Right ventricle myocardium inferior (tissue), 1 donor: ENCODE data around the gene TYW1. TPM values are rescaled to one million over a fixed set of nuclear protein-coding genes. Genes with fewer than 3 reads are reported as not detected.
"Not testable (repeated sequence)": the region's sequence is repeated elsewhere in the genome, so short reads cannot be mapped to it uniquely, and the experiment has no call there.

Experiments
- ATAC-seq: fragments of 200-7000 bp; cut with Tn5 transposase; one replicate; pipeline ENCODE4 v1.9.1; 2020; ENCODE audit warnings: mild to moderate bottlenecking, moderate library complexity
- DNase-seq: peaks from one replicate; pipeline ENCODE4 v3.0.0; 2021; ENCODE audit errors: missing footprints
- intact Hi-C: fragments of 100-400 bp; cut with DNase I; formaldehyde crosslinking; loops from one replicate; pipeline ENCODE4 v1.11.0; 2022
- total RNA-seq: library from RNA; stranded (reverse); fragmentation: NEBNext Ultra II Directional; extraction: Animal tissue kit (Norgen Biotek cat#: 25700); gene quantifications from one replicate; pipeline ENCODE4 v1.2.1, GENCODE V29; 2021
- donor health status: DM: no; HTN: yes; CAD: no; lungs with severe emphysema.

The TYW1 gene
- total RNA-seq, 1 donor from 2014 or later: 10.7 TPM

GRCh38 chr7:67100038-67100437, 103.4 kb downstream of the TYW1 start:
- DNase-seq, intact Hi-C loops, ATAC-seq: not testable (repeated sequence)

DNA sequence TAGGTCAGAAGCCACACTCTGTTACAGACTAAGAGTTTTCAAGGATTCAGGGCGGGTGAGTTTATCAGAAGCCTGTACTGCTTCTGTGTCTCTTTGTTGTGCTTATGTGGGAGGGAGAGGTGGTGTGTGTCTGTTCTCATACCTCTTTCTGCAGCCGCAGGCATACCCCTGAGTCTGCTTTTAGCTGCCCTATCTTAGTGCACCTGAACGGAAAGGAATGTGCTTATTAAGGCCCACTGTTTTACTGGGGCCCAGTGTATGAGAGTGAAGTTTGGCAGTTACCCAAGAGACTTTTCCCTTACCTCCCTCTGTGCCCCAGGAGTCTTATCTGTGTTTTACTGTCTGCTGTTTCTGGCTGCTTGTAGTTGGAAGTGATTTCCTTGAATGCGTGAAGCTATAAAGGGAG, 104.3 kb downstream of the TYW1 start:
- intact Hi-C loops: no loop called here
- ATAC-seq (peak; percentile 23), DNase-seq (no peak)

GRCh38 chr7:67104937-67105336, 108.3 kb downstream of the TYW1 start:
- ATAC-seq, DNase-seq, intact Hi-C loops: not testable (repeated sequence)

DNA sequence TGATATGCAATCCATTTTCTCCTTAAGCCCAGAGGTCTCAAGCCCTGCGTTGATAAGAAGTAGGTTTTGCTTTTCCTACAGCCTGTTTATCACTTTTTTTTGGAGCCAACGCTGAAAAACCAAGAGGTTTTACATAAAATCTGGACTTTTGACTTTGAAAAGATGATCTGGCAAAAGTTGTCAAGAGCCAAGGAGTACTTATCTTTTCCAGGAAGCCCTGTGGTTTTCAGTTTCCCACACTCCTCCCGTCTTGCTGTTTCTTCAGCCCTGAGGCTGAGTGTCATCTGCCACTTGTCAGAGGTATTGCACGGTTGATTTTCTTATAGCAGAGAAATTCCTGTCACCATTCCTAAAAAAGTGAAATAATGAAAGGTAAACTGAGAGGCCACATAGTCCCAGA, 108.7 kb downstream of the TYW1 start:
- intact Hi-C loops: no loop called here
- ATAC-seq (no peak), DNase-seq (no peak)

- DNase-seq, intact Hi-C loops, ATAC-seq: not testable (repeated sequence)
Measured at GRCh38 chr7:67106255-67106654, 109.6 kb downstream of the TYW1 start.

DNA sequence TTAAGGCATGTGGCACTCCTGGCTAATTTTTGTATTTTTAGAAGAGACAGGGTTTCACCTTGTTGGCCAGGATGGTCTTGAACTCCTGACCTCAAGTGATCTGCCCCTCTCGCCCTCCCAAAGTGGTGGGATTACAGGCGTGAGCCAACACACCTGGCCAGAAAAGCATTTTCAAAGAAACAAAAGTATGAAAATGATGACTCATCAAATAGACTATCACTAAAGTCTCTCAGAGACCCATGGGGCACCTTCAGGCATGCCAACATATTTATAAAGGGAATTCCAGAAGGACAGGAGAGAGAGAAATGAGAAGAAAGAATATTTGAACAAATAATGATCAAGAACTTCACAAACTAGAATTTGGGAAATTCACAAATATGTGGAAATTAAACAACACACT, 114.7 kb downstream of the TYW1 start:
- DNase-seq, ATAC-seq, intact Hi-C loops: not testable (repeated sequence)

GRCh38 chr7:67114483-67115246, 118.0 kb downstream of the TYW1 start:
- DNase-seq, intact Hi-C loops: not testable (repeated sequence)
- ATAC-seq: peak; percentile 66

DNA sequence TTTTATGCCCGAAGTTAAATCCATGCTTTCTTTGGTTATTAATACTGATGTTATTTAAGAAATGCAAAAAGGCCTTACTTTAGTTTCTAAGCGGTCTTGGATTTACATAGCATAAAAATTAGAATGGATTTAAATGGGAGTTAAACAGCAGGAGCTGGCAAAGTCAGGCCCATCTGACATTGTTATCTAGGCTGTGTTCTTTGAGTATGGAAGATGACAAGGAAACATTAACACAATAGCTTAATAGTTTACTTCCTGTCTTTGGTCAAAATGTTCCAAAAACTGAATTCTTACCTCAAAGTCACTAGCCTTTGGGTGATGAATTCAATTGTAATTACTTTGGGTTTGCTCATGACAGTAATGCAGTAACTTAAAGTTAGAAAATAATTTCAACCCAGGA, 123.9 kb downstream of the TYW1 start:
- ATAC-seq, intact Hi-C loops, DNase-seq: not testable (repeated sequence)

- DNase-seq, intact Hi-C loops, ATAC-seq: not testable (repeated sequence)
Measured at GRCh38 chr7:67128257-67128656, 131.6 kb downstream of the TYW1 start.

- ATAC-seq, intact Hi-C loops, DNase-seq: not testable (repeated sequence)
Measured at GRCh38 chr7:67130766-67131165, 134.1 kb downstream of the TYW1 start.

GRCh38 chr7:67134912-67135311, 138.3 kb downstream of the TYW1 start:
- intact Hi-C loops, ATAC-seq, DNase-seq: not testable (repeated sequence)

DNA sequence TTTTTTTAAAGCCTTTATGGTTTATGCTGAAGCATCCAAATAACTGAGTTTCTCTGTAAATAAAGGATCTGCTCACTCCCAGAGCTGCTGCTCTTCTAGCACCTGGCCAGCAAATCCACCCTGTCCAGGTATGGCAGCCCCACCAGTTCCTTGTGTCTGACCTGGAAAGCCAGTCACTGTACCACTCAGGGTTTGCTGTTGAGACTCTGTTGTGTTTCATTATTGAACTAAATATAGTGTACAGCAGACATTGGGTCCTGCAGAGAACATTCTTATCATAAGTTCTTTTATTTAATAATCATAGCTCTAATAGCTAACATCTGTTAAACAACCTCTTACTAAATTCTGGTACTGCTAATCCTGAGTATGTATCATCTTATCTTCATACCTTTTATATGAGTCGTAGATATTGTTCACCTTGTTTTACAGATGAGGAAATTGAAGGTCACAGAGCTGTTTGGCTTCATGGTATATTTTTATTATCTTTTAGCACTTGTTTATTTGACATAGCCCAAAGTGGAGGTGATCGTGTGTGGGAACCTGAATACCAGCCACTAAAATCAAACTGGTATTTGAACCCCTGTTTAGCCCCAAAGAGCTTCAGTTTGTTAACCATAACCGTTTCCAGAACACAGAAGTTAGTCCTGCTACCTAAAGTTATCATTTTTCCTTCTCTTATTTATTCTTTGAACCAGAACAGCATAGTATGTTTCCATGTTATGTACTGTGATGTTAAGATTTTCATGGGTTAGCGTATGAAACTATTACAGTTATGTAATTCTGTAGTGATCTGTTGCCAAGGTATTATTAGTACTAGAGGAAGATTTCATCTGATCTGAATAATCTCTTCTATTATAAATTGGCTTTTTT, 139.2 kb downstream of the TYW1 start:
- ATAC-seq: peak; percentile 60
- intact Hi-C loops, DNase-seq: not testable (repeated sequence)

GRCh38 chr7:67137489-67137888, 140.9 kb downstream of the TYW1 start:
- DNase-seq, intact Hi-C loops, ATAC-seq: not testable (repeated sequence)

GRCh38 chr7:67139876-67140275, 143.2 kb downstream of the TYW1 start:
- intact Hi-C loops, DNase-seq, ATAC-seq: not testable (repeated sequence)

- DNase-seq, intact Hi-C loops: not testable (repeated sequence)
Measured at GRCh38 chr7:67141001-67141400, 144.4 kb downstream of the TYW1 start.

DNA sequence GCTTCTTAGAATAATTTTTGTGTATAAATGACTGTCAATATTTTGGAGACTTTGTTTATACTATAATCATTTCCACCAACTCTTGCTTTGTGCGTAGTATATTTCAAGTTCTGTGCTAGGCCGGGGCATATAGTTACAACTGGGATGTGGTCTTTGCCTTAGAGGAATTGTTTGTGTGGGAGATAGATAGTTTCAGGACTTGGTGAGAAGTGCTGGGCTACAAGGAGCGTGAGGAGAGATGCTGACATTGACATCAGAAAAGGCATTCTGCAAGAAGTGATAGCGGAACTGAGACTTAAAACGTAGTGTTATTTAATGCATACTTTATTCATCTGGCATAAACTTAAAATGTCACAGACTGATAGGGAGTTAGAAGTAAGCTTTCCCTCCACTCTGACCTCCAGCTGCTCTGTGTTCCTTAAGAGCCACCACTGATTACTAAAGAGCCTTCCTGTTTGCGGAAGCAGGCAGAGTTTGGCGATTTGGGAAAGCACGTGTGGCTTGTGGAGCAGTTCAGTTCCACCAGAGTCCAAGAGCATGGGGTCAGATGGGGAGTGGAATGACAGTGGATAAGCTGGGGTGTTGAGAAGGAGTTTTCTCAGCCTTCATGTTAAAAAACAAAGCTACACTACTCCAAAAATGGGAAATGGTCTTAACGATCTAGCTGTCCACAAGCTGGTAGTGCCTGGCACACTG, 146.6 kb downstream of the TYW1 start:
- DNase-seq, intact Hi-C loops: not testable (repeated sequence)
- ATAC-seq: peak; percentile 60

More at GRCh38 chr7:67141001-67141400, 144.4 kb downstream of the TYW1 start:
- ATAC-seq: not testable (repeated sequence)

DNA sequence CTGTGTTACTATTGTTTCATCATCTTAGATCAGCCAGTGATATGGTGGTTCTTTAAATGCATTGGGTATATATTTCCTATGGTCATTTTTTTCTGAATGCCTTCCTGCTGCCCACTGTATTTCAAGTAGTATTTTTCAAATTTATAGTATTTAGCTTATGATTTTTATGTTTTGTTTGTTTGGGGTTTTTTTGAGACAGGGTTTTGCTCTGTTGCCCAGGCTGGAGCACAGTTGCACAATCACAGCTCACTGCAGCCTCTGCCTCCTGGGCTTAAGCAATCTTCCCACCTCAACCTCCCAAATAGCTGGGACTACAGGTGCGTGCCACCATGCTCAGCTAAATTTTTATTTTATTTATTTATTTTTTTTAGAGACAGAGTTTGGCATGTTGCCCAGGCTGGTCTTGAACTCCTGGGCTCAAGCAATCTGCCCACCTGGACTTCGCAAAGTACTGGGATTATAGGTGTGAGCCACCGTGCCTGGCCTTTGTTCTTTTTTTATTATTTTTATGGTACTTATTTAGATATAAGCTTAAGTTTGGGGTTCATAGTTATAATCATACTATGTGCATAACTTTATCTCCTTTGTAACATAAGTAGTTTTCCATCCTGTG, 149.1 kb downstream of the TYW1 start:
- intact Hi-C loops, DNase-seq, ATAC-seq: not testable (repeated sequence)

DNA sequence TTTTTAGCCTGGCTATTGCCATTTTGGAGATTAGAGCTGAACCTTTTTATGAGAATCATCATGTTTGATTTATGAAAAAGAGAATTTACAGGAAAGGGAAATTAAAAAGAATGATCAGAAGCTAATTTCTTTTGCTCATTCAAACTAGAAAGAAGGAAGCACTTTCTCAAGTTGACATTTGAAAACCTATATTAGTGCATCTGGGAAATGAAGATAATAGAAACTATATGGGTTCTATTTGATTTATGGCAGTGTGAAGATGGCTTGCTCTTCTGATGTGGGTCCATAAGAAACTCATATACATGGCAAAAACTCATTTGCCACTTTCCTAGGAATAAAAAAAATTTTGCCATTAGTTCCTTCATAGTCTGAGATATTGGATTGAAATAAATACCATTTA, 152.5 kb downstream of the TYW1 start:
- DNase-seq, ATAC-seq, intact Hi-C loops: not testable (repeated sequence)
